Vagina (tissue), 2 donors: Measurements from ENCODE around the gene ZFTA.
"Not testable (repeated sequence)": the region's sequence is repeated elsewhere in the genome, so short reads cannot be mapped to it uniquely, and the experiment has no call there.

Experiments used
- CTCF ChIP-seq, 3 experiments: fragments of 450-650 bp in 2 of 3; fragments of 200-600 bp in 1 of 3; sonication (generic) in 1 of 3; IDR thresholded peaks; one replicate each; pipeline ENCODE4 v1.5.1; 2017 to 2019; ENCODE audit warnings: antibody characterized with exemption in 3 of 3, mild to moderate bottlenecking in 2 of 3, moderate library complexity in 2 of 3
- POLR2A ChIP-seq, 2 donors: fragments of 450-650 bp; IDR thresholded peaks; one replicate each; pipeline ENCODE4 v1.6.1; 2017; ENCODE audit warnings: antibody characterized with exemption in 2 of 2, mild to moderate bottlenecking in 2 of 2, moderate library complexity in 2 of 2
- POLR2AphosphoS5 ChIP-seq, 2 donors: sonication (generic); formaldehyde crosslinking; IDR thresholded peaks; one replicate each; pipeline ENCODE4 v1.9.0; 2017; ENCODE audit warnings: antibody characterized with exemption in 2 of 2, mild to moderate bottlenecking in 2 of 2, low read depth in 1 of 2; ENCODE audit not compliant: insufficient read depth in 1 of 2

- not testable (repeated sequence) for TF ChIP-seq POLR2A (IDR thresholded peaks at IDR 0.05); CTCF (IDR thresholded peaks at IDR 0.05); POLR2AphosphoS5 (IDR thresholded peaks at IDR 0.05; ENCODE audit: insufficient read depth in 1 of 2, low read depth in 1 of 2)
Measured at GRCh38 chr11:63810383-63810782, 41.8 kb upstream of the ZFTA start.
